ENCODE results near the gene ARMC7.

DNA sequence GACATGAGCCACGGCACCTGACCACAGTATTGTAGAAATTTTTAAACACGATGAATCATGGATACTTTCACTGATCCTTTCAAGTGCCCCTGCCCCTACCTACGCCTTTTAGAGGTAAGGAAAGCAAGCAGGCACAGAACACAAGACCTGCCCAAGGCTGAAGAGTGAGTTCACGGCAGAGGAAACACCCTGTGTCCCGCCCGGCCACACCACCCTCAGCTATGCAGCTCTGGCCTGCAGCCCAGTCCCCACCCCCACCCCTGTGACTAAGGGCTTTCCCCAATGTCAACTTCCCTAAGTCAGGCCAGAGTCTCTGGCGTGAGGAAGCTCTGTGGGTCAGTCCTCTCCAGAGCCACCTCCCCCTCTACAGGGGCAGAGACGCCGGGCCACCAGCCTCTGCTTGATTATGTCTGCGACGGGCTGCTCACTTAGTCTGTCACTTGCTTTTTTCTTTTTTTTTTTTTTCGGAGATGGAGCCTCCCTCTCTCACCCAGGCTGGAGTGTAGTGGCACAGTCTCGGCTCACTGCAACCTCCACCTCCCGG lies 13.6 kb upstream of the ARMC7 start:
- TF ChIP-seq CTCF (conservative IDR thresholded peaks at IDR 0.05 in 1 of 2, IDR thresholded peaks at IDR 0.05 in 1 of 2; ENCODE audit: low read depth in 1 of 2, low read length in 2 of 2) (no peak), EZH2 (IDR thresholded peaks at IDR 0.05; ENCODE audit: low read length, missing control alignments) (no peak)
